Activated CD8-positive, alpha-beta T cell treated with anti-CD3 and anti-CD28 coated beads for 36 hours (primary cell): ENCODE measurements around the gene MGA. TPM values are rescaled to one million over a fixed set of nuclear protein-coding genes. Genes with fewer than 3 reads are reported as not detected.

Source experiments
- ATAC-seq: fragments of 200-7000 bp; cut with Tn5 transposase; one replicate; pipeline ENCODE4 v1.10.0; 2021; ENCODE audit warnings: mild to moderate bottlenecking, moderate library complexity
- CTCF ChIA-PET: fragments of 350-600 bp; sonication (Branson Sonifier 250); formaldehyde crosslinking; loops from one replicate; lab custom pipeline; 2021; ENCODE audit warnings: antibody characterized with exemption; lab: Charles Lee
- POLR2A ChIA-PET: fragments of 350-600 bp; sonication (Branson Sonifier 250); formaldehyde crosslinking; loops from one replicate; lab custom pipeline; 2021; ENCODE audit warnings: antibody characterized with exemption; lab: Charles Lee
- DNase-seq: peaks from one replicate; pipeline ENCODE4 v3.0.0-alpha.2; 2020
- H3K27ac Mint-ChIP-seq: one replicate; pipeline ENCODE4 v1.8.0; 2021; ENCODE audit warnings: mild to moderate bottlenecking, mixed read lengths
- H3K27me3 Mint-ChIP-seq: one replicate; pipeline ENCODE4 v1.8.0; 2021; ENCODE audit warnings: mixed read lengths
- H3K36me3 Mint-ChIP-seq: one replicate; pipeline ENCODE4 v1.8.0; 2021; ENCODE audit warnings: low read depth, mixed read lengths
- H3K4me1 Mint-ChIP-seq: one replicate; pipeline ENCODE4 v1.8.0; 2021; ENCODE audit warnings: low read depth, mixed read lengths
- H3K4me3 Mint-ChIP-seq: one replicate; pipeline ENCODE4 v1.8.0; 2021; ENCODE audit warnings: mild to moderate bottlenecking, moderate library complexity, mixed read lengths
- H3K9me3 Mint-ChIP-seq: one replicate; pipeline ENCODE4 v1.8.0; 2021; ENCODE audit warnings: mixed read lengths
- CTCF ChIP-seq: fragments of 200-600 bp; IDR thresholded peaks from one replicate; pipeline ENCODE4 v1.8.0; 2022; ENCODE audit warnings: antibody characterized with exemption, mild to moderate bottlenecking
- intact Hi-C: fragments of 100-400 bp; cut with micrococcal nuclease; formaldehyde crosslinking; loops from one replicate; pipeline ENCODE4 v1.10.0; 2022
- total RNA-seq, 2 experiments: library from RNA; stranded (reverse); gene quantifications; one replicate each; pipeline ENCODE4 v1.2.3, GENCODE V29; 2021

The MGA gene
- total RNA-seq, 2 experiments from 2014 or later, result 30.7 to 32.6 TPM

- CTCF ChIA-PET, result interaction anchor here (0.6 to 1.8 kb wide), 3 partner anchors 113 to 244 kb away, joined by 3 to 6 read pairs (median 3); partner anchors contain the start of gene MAPKBP1
- H3K9me3 Mint-ChIP-seq, result peaks cover 5% of the 10 kb centered on the region
- intact Hi-C loops, result no loop called here
- H3K4me3 Mint-ChIP-seq, result peak overlapping the region; percentile 85
- DNase-seq, result no peak
- no peak for TF ChIP-seq CTCF
- H3K36me3 Mint-ChIP-seq, result peaks cover 6% of the 10 kb centered on the region
- H3K27ac Mint-ChIP-seq, result peak overlapping the region; percentile 93
- H3K27me3 Mint-ChIP-seq, result peaks cover 9% of the 10 kb centered on the region
- H3K4me1 Mint-ChIP-seq, result peaks cover 46% of the 10 kb centered on the region
- POLR2A ChIA-PET, result interaction anchor here (1.0 to 2.9 kb wide), 8 partner anchors 9 to 113 kb away, joined by 3 to 17 read pairs (median 6); partner anchors contain the start of gene MAPKBP1
- ATAC-seq, result no peak
Observed at GRCh38 chr15:41661078-41661517, 893 bp downstream of the MGA start.

GRCh38 chr15:41661518-41662225 lies 1.5 kb downstream of the MGA start:
- peak overlapping the region; percentile 85 for H3K4me3 Mint-ChIP-seq
- POLR2A ChIA-PET, result interaction anchor here (0.9 to 1.6 kb wide), 7 partner anchors 9 to 62 kb away, joined by 3 to 9 read pairs (median 4); no protein-coding TSS in a partner anchor
- intact Hi-C loops, result no loop called here
- DNase-seq (peak; percentile 75), ATAC-seq (peak; percentile 21)
- peaks cover 6% of the 10 kb centered on the region for H3K36me3 Mint-ChIP-seq
- peaks cover 5% of the 10 kb centered on the region for H3K9me3 Mint-ChIP-seq
- H3K27me3 Mint-ChIP-seq, result peaks cover 9% of the 10 kb centered on the region
- CTCF ChIA-PET, result interaction anchor here (0.6 to 1.8 kb wide), 3 partner anchors 112 to 243 kb away, joined by 3 to 6 read pairs (median 3); partner anchors contain the start of gene MAPKBP1
- H3K27ac Mint-ChIP-seq, result peak overlapping the region; percentile 93
- TF ChIP-seq CTCF, result no peak
- peaks cover 51% of the 10 kb centered on the region for H3K4me1 Mint-ChIP-seq

GRCh38 chr15:41666353-41666920 lies 6.2 kb downstream of the MGA start:
- H3K4me1 Mint-ChIP-seq, result peaks cover 57% of the 10 kb centered on the region
- no peak overlapping the region for H3K4me3 Mint-ChIP-seq
- no peak for TF ChIP-seq CTCF
- CTCF ChIA-PET, result no interaction called here
- DNase-seq (no peak), ATAC-seq (no peak)
- no peaks in the 10 kb centered on the region for H3K27me3 Mint-ChIP-seq
- peaks cover 23% of the 10 kb centered on the region for H3K36me3 Mint-ChIP-seq
- intact Hi-C loops, result no loop called here
- no peaks in the 10 kb centered on the region for H3K9me3 Mint-ChIP-seq
- no peak overlapping the region for H3K27ac Mint-ChIP-seq
- POLR2A ChIA-PET, result interaction anchor here (1.0 kb wide), 1 partner anchor 44 kb away, joined by 3 read pairs; no protein-coding TSS in a partner anchor

- CTCF ChIA-PET, result interaction anchor here (0.6 kb wide), 1 partner anchor 18 kb away, joined by 4 read pairs; no protein-coding TSS in a partner anchor
Observed at GRCh38 chr15:41669701-41670100, 9.5 kb downstream of the MGA start.

More at GRCh38 chr15:41669701-41670100, 9.5 kb downstream of the MGA start:
- POLR2A ChIA-PET, result no interaction called here
- Mint-ChIP-seq H3K27ac (no peak overlapping the region), H3K36me3 (peaks cover 25% of the 10 kb centered on the region), H3K27me3 (no peaks in the 10 kb centered on the region), H3K4me3 (no peak overlapping the region), H3K4me1 (peaks cover 46% of the 10 kb centered on the region), H3K9me3 (no peaks in the 10 kb centered on the region)
- DNase-seq, result no peak
- intact Hi-C loops, result no loop called here
- TF ChIP-seq CTCF, result no peak
- no peak for ATAC-seq
